ENCODE results near the gene PTPN4.

PTPN4 gene

GRCh38 chr2:119746836-119747686 lies 12.7 kb upstream of the PTPN4 start:
- Histone ChIP-seq H3K4me2 (ENCODE audit: low read depth, low read length) (no peak overlapping the region), H4K20me1 (ENCODE audit: insufficient read depth, low read length) (no peaks in the 10 kb centered on the region)
- no peak for TF ChIP-seq EZH2phosphoT487 (IDR thresholded peaks at IDR 0.05; ENCODE audit: low read length)

GRCh38 chr2:119748135-119748534 lies 11.6 kb upstream of the PTPN4 start:
- H3K36me3 ChIP-seq (replicated peaks; ENCODE audit: insufficient read depth, low read length), result no peaks in the 10 kb centered on the region
- H2AFZ ChIP-seq (ENCODE audit: low read length), result no peak overlapping the region
- H3K9me3 ChIP-seq (replicated peaks; ENCODE audit: insufficient read depth, low read length), result no peaks in the 10 kb centered on the region
- H3F3A ChIP-seq (ENCODE audit: insufficient read depth, low read length), result no peaks in the 10 kb centered on the region
- H3K79me2 ChIP-seq (ENCODE audit: low read length), result no peaks in the 10 kb centered on the region
- no peak overlapping the region for H3K27ac ChIP-seq (ENCODE audit: low read length)
- no peak overlapping the region for H3K4me3 ChIP-seq (ENCODE audit: low read length)
- no peak for DNase-seq
- H4K20me1 ChIP-seq (ENCODE audit: insufficient read depth, low read length), result no peaks in the 10 kb centered on the region
- no peaks in the 10 kb centered on the region for H3K4me1 ChIP-seq (ENCODE audit: low read length)
- H3K27me3 ChIP-seq (replicated peaks; ENCODE audit: insufficient read depth, low read length), result no peaks in the 10 kb centered on the region
- no peak overlapping the region for H3K9ac ChIP-seq (ENCODE audit: low read length)
- TF ChIP-seq EZH2phosphoT487 (IDR thresholded peaks at IDR 0.05; ENCODE audit: low read length), result no peak
- H3K4me2 ChIP-seq (ENCODE audit: low read depth, low read length), result no peak overlapping the region
- H3K9me2 ChIP-seq (replicated peaks; ENCODE audit: insufficient read depth, low read length), result no peaks in the 10 kb centered on the region

More at GRCh38 chr2:119746836-119747686, 12.7 kb upstream of the PTPN4 start:
- Histone ChIP-seq H3K4me3 (ENCODE audit: low read length) (no peak overlapping the region), H3F3A (ENCODE audit: insufficient read depth, low read length) (no peaks in the 10 kb centered on the region), H3K9ac (ENCODE audit: low read length) (no peak overlapping the region), H3K36me3 (replicated peaks; ENCODE audit: insufficient read depth, low read length) (no peaks in the 10 kb centered on the region), H3K79me2 (ENCODE audit: low read length) (no peaks in the 10 kb centered on the region), H3K27me3 (replicated peaks; ENCODE audit: insufficient read depth, low read length) (no peaks in the 10 kb centered on the region), H3K4me1 (ENCODE audit: low read length) (no peaks in the 10 kb centered on the region), H2AFZ (ENCODE audit: low read length) (no peak overlapping the region), H3K9me2 (replicated peaks; ENCODE audit: insufficient read depth, low read length) (no peaks in the 10 kb centered on the region), H3K27ac (ENCODE audit: low read length) (no peak overlapping the region), H3K9me3 (replicated peaks; ENCODE audit: insufficient read depth, low read length) (no peaks in the 10 kb centered on the region)
- DNase-seq, result no peak

- Histone ChIP-seq H3K4me2 (ENCODE audit: low read depth, low read length) (no peak overlapping the region), H3K9me2 (replicated peaks; ENCODE audit: insufficient read depth, low read length) (no peaks in the 10 kb centered on the region), H3K4me1 (ENCODE audit: low read length) (no peaks in the 10 kb centered on the region), H2AFZ (ENCODE audit: low read length) (no peak overlapping the region), H3F3A (ENCODE audit: insufficient read depth, low read length) (no peaks in the 10 kb centered on the region), H3K27ac (ENCODE audit: low read length) (no peak overlapping the region), H3K36me3 (replicated peaks; ENCODE audit: insufficient read depth, low read length) (no peaks in the 10 kb centered on the region), H3K79me2 (ENCODE audit: low read length) (no peaks in the 10 kb centered on the region), H4K20me1 (ENCODE audit: insufficient read depth, low read length) (no peaks in the 10 kb centered on the region), H3K9ac (ENCODE audit: low read length) (no peak overlapping the region), H3K9me3 (replicated peaks; ENCODE audit: insufficient read depth, low read length) (no peaks in the 10 kb centered on the region), H3K4me3 (ENCODE audit: low read length) (no peak overlapping the region), H3K27me3 (replicated peaks; ENCODE audit: insufficient read depth, low read length) (no peaks in the 10 kb centered on the region)
- no peak for DNase-seq
- TF ChIP-seq CTCF (IDR thresholded peaks at IDR 0.05; ENCODE audit: low read length) (no peak), EZH2phosphoT487 (IDR thresholded peaks at IDR 0.05; ENCODE audit: low read length) (no peak), EZH2 (optimal IDR thresholded peaks at IDR 0.05; ENCODE audit: low read depth, low read length) (no peak)
Observed at GRCh38 chr2:119749477-119750012, 10.2 kb upstream of the PTPN4 start.

GRCh38 chr2:119751706-119752105 lies 8.0 kb upstream of the PTPN4 start:
- TF ChIP-seq EZH2 (optimal IDR thresholded peaks at IDR 0.05; ENCODE audit: low read depth, low read length), result no peak
- TF ChIP-seq CTCF (IDR thresholded peaks at IDR 0.05; ENCODE audit: low read length), result no peak
- no peak for TF ChIP-seq EZH2phosphoT487 (IDR thresholded peaks at IDR 0.05; ENCODE audit: low read length)
- DNase-seq, result no peak
- H3K79me2 ChIP-seq (ENCODE audit: low read length), result no peaks in the 10 kb centered on the region
- no peaks in the 10 kb centered on the region for H3K9me3 ChIP-seq (replicated peaks; ENCODE audit: insufficient read depth, low read length)
- no peaks in the 10 kb centered on the region for H3K4me1 ChIP-seq (ENCODE audit: low read length)
- no peak overlapping the region for H3K4me2 ChIP-seq (ENCODE audit: low read depth, low read length)
- H3F3A ChIP-seq (ENCODE audit: insufficient read depth, low read length), result no peaks in the 10 kb centered on the region
- no peak overlapping the region for H3K9ac ChIP-seq (ENCODE audit: low read length)
- no peaks in the 10 kb centered on the region for H3K36me3 ChIP-seq (replicated peaks; ENCODE audit: insufficient read depth, low read length)
- no peak overlapping the region for H3K27ac ChIP-seq (ENCODE audit: low read length)
- no peak overlapping the region for H3K4me3 ChIP-seq (ENCODE audit: low read length)
- H2AFZ ChIP-seq (ENCODE audit: low read length), result no peak overlapping the region
- H3K27me3 ChIP-seq (replicated peaks; ENCODE audit: insufficient read depth, low read length), result no peaks in the 10 kb centered on the region
- H4K20me1 ChIP-seq (ENCODE audit: insufficient read depth, low read length), result no peaks in the 10 kb centered on the region
- H3K9me2 ChIP-seq (replicated peaks; ENCODE audit: insufficient read depth, low read length), result no peaks in the 10 kb centered on the region

Data from MM.1S (cell line).